Lower lobe of right lung (tissue), 2 donors: ENCODE results near the gene C20orf204. TPM values are rescaled to one million over a fixed set of nuclear protein-coding genes. Genes with fewer than 3 reads are reported as not detected.

Source experiments
- ATAC-seq, 2 donors: fragments of 200-7000 bp; cut with Tn5 transposase; one replicate each; pipeline ENCODE4 v1.9.1; 2020 to 2022; ENCODE audit warnings: mild to moderate bottlenecking in 2 of 2, moderate library complexity in 2 of 2
- DNase-seq: peaks from one replicate; pipeline ENCODE4 v3.0.0-alpha.2; 2020
- H3K27ac ChIP-seq: fragments of 200-600 bp; one replicate; pipeline ENCODE4 v1.8.0; 2022
- H3K27me3 ChIP-seq: fragments of 200-600 bp; one replicate; pipeline ENCODE4 v1.8.0; 2022; ENCODE audit warnings: low read depth
- H3K36me3 ChIP-seq: fragments of 200-600 bp; one replicate; pipeline ENCODE4 v1.8.0; 2022; ENCODE audit warnings: mild to moderate bottlenecking
- H3K4me1 ChIP-seq: fragments of 200-600 bp; one replicate; pipeline ENCODE4 v1.8.0; 2022
- H3K4me3 ChIP-seq: fragments of 200-600 bp; one replicate; pipeline ENCODE4 v1.8.0; 2022; ENCODE audit warnings: mild to moderate bottlenecking
- H3K9me3 ChIP-seq: fragments of 200-600 bp; one replicate; pipeline ENCODE4 v1.8.0; 2022
- CTCF ChIP-seq: fragments of 200-600 bp; IDR thresholded peaks from one replicate; pipeline ENCODE4 v1.8.0; 2022; ENCODE audit warnings: antibody characterized with exemption, mild to moderate bottlenecking
- intact Hi-C: fragments of 100-400 bp; cut with DNase I; formaldehyde crosslinking; loops from one replicate; pipeline ENCODE4 v1.11.0; 2022
- total RNA-seq: library from RNA; stranded (reverse); fragmentation: NEBNext Ultra II Directional; extraction: Animal tissue kit (Norgen Biotek cat#: 25700); gene quantifications from one replicate; pipeline ENCODE4 v1.2.1, GENCODE V29; 2021
- donor health status: DM: no; HTN: yes; CAD: no; lungs with severe emphysema.

C20orf204 gene
- total RNA-seq, 1 donor from 2014 or later: 1.2 TPM

GRCh38 chr20:64065062-64065973 lies 29.3 kb downstream of the C20orf204 start:
- ATAC-seq (no peak), DNase-seq (no peak)
- Histone ChIP-seq H3K4me3 (no peak overlapping the region), H3K27ac (no peak overlapping the region), H3K9me3 (no peaks in the 10 kb centered on the region), H3K27me3 (no peaks in the 10 kb centered on the region), H3K4me1 (peaks cover 33% of the 10 kb centered on the region), H3K36me3 (no peaks in the 10 kb centered on the region)
- TF ChIP-seq CTCF: no peak
- intact Hi-C loops: no loop called here

- Histone ChIP-seq H3K4me3 (no peak overlapping the region), H3K9me3 (no peaks in the 10 kb centered on the region), H3K27me3 (no peaks in the 10 kb centered on the region), H3K27ac (no peak overlapping the region), H3K4me1 (peaks cover 33% of the 10 kb centered on the region), H3K36me3 (no peaks in the 10 kb centered on the region)
- ATAC-seq (no peak), DNase-seq (no peak)
- intact Hi-C loops: no loop called here
- no peak for TF ChIP-seq CTCF
Measured at GRCh38 chr20:64065974-64066343, 30.0 kb downstream of the C20orf204 start.

- Histone ChIP-seq H3K27me3 (no peaks in the 10 kb centered on the region), H3K36me3 (peaks cover 4% of the 10 kb centered on the region), H3K27ac (no peak overlapping the region), H3K4me3 (no peak overlapping the region), H3K9me3 (no peaks in the 10 kb centered on the region), H3K4me1 (peaks cover 32% of the 10 kb centered on the region)
- intact Hi-C loops: no loop called here
- ATAC-seq: no peak
- TF ChIP-seq CTCF: no peak
- no peak for DNase-seq
Measured at GRCh38 chr20:64067005-64067632, 31.1 kb downstream of the C20orf204 start.

- Histone ChIP-seq H3K36me3 (peaks cover 11% of the 10 kb centered on the region), H3K4me1 (peaks cover 25% of the 10 kb centered on the region), H3K27ac (no peak overlapping the region), H3K27me3 (no peaks in the 10 kb centered on the region), H3K9me3 (no peaks in the 10 kb centered on the region), H3K4me3 (no peak overlapping the region)
- no peak for ATAC-seq
- intact Hi-C loops: no loop called here
- TF ChIP-seq CTCF: no peak
- DNase-seq: no peak
Measured at GRCh38 chr20:64067733-64068307, 31.8 kb downstream of the C20orf204 start.

- peaks cover 23% of the 10 kb centered on the region for H3K4me1 ChIP-seq
- ATAC-seq (no peak), DNase-seq (no peak)
- H3K27me3 ChIP-seq: no peaks in the 10 kb centered on the region
- peaks cover 19% of the 10 kb centered on the region for H3K36me3 ChIP-seq
- H3K4me3 ChIP-seq: no peak overlapping the region
- intact Hi-C loops: no loop called here
- H3K27ac ChIP-seq: no peak overlapping the region
- no peaks in the 10 kb centered on the region for H3K9me3 ChIP-seq
- TF ChIP-seq CTCF: no peak
Measured at GRCh38 chr20:64068386-64069208, 32.6 kb downstream of the C20orf204 start.
